Smooth muscle cell (in vitro differentiated cells): Measurements from ENCODE around the gene FLVCR2. TPM values are rescaled to one million over a fixed set of nuclear protein-coding genes. Genes with fewer than 3 reads are reported as not detected.

Experiments used
- DNase-seq: peaks from one replicate; lab custom pipeline; 2025; ENCODE audit not compliant: unreplicated experiment; lab: John Stamatoyannopoulos, UW
- H2AFZ ChIP-seq: fragments of 200-600 bp; sonication (generic); 2 replicates; pipeline ENCODE4 v1.6.0; 2016; ENCODE audit warnings: antibody characterized with exemption, low read depth, mild to moderate bottlenecking
- H3F3A ChIP-seq: fragments of 200-600 bp; sonication (generic); 2 replicates; pipeline ENCODE4 v1.6.0; 2017; ENCODE audit warnings: antibody characterized with exemption, low read depth
- H3K27ac ChIP-seq: fragments of 200-600 bp; sonication (generic); 2 replicates; pipeline ENCODE4 v1.5.1; 2016; ENCODE audit warnings: low read depth, mild to moderate bottlenecking
- H3K27me3 ChIP-seq: fragments of 200-600 bp; sonication (generic); 2 replicates; pipeline ENCODE4 v1.6.1; 2016; ENCODE audit warnings: low read depth, mild to moderate bottlenecking
- H3K36me3 ChIP-seq: fragments of 200-600 bp; sonication (generic); 2 replicates; pipeline ENCODE4 v1.5.1; 2016; ENCODE audit warnings: low read depth
- H3K4me1 ChIP-seq: fragments of 200-600 bp; sonication (generic); 2 replicates; pipeline ENCODE4 v1.5.1; 2016; ENCODE audit warnings: low read depth
- H3K4me2 ChIP-seq: fragments of 200-600 bp; sonication (generic); 2 replicates; pipeline ENCODE4 v1.6.0; 2016; ENCODE audit warnings: mild to moderate bottlenecking
- H3K4me3 ChIP-seq: fragments of 200-600 bp; sonication (generic); 2 replicates; pipeline ENCODE4 v1.5.1; 2016; ENCODE audit warnings: mild to moderate bottlenecking
- H3K79me2 ChIP-seq: fragments of 200-600 bp; sonication (generic); 2 replicates; pipeline ENCODE4 v1.6.0; 2016; ENCODE audit warnings: low read depth, mild to moderate bottlenecking
- H3K9ac ChIP-seq: fragments of 200-600 bp; sonication (generic); 2 replicates; pipeline ENCODE4 v1.6.0; 2016; ENCODE audit warnings: low read depth
- H3K9me3 ChIP-seq: fragments of 200-600 bp; sonication (generic); replicated peaks from 2 replicates; pipeline ENCODE4 v1.5.1; 2016; ENCODE audit warnings: low read depth
- H4K20me1 ChIP-seq: fragments of 200-600 bp; sonication (generic); 2 replicates; pipeline ENCODE4 v1.6.0; 2016; ENCODE audit warnings: low read depth
- CTCF ChIP-seq: fragments of 200-600 bp; sonication (generic); IDR thresholded peaks from 2 replicates; pipeline ENCODE4 v1.5.1; 2017; ENCODE audit warnings: borderline replicate concordance, mild to moderate bottlenecking, antibody characterized with exemption; ENCODE audit not compliant: insufficient read depth, poor library complexity, severe bottlenecking
- WGBS: methylation state at CpG from one replicate; pipeline ENCODE4 v1.1.7; 2016; ENCODE audit warnings: low lambda C conversion rate; 5-methylcytosine and 5-hydroxymethylcytosine counted together
- polyA plus RNA-seq: library from polyadenylated mRNA; unstranded; fragments of >200 nt; fragmentation: Nextera tagmentation; extraction: Ambion mirVana; gene quantifications from 2 replicates; pipeline ENCODE4 v1.2.1, GENCODE V29; 2016
- total RNA-seq: library from RNA; depleted of rRNA; stranded (reverse); fragments of >200 nt; gene quantifications from 2 replicates; pipeline ENCODE4 v1.2.3, GENCODE V29; 2014

The FLVCR2 gene
- total and polyA plus RNA-seq, 2 experiments from 2014 or later = 3.0 to 13.3 TPM

- no peak overlapping the region for H2AFZ ChIP-seq
- H3K4me1 ChIP-seq = no peaks in the 10 kb centered on the region
- WGBS = 84% methylated on average over 3 of the region's 3 CpGs
- no peak overlapping the region for H3K9ac ChIP-seq
- no peak overlapping the region for H3K4me2 ChIP-seq
- no peaks in the 10 kb centered on the region for H4K20me1 ChIP-seq
- H3F3A ChIP-seq = no peaks in the 10 kb centered on the region
- no peak overlapping the region for H3K27ac ChIP-seq
- H3K27me3 ChIP-seq = no peaks in the 10 kb centered on the region
- H3K36me3 ChIP-seq = no peaks in the 10 kb centered on the region
- no peak for DNase-seq
- no peak overlapping the region for H3K4me3 ChIP-seq
- no peaks in the 10 kb centered on the region for H3K9me3 ChIP-seq
- TF ChIP-seq CTCF = no peak
- no peaks in the 10 kb centered on the region for H3K79me2 ChIP-seq
Measured at GRCh38 chr14:75602503-75602902, 24.1 kb downstream of the FLVCR2 start.

GRCh38 chr14:75604979-75605851 is 26.8 kb downstream of the FLVCR2 start:
- no peak for DNase-seq

GRCh38 chr14:75605916-75606315 is 27.5 kb downstream of the FLVCR2 start:
- 86% methylated on average over 10 of the region's 10 CpGs for WGBS

More at GRCh38 chr14:75604979-75605851, 26.8 kb downstream of the FLVCR2 start:
- Histone ChIP-seq H3K79me2 (no peaks in the 10 kb centered on the region), H3K27ac (no peak overlapping the region), H3K9me3 (no peaks in the 10 kb centered on the region), H3K4me1 (peaks cover 3% of the 10 kb centered on the region), H3K4me2 (no peak overlapping the region), H3K36me3 (no peaks in the 10 kb centered on the region), H3F3A (no peaks in the 10 kb centered on the region), H3K27me3 (no peaks in the 10 kb centered on the region), H4K20me1 (no peaks in the 10 kb centered on the region), H2AFZ (no peak overlapping the region), H3K4me3 (no peak overlapping the region), H3K9ac (no peak overlapping the region)
- no peak for TF ChIP-seq CTCF
- WGBS = 79% methylated on average over 11 of the region's 11 CpGs

More at GRCh38 chr14:75605916-75606315, 27.5 kb downstream of the FLVCR2 start:
- Histone ChIP-seq H3K27ac (no peak overlapping the region), H3K9me3 (no peaks in the 10 kb centered on the region), H3K36me3 (no peaks in the 10 kb centered on the region), H3K27me3 (no peaks in the 10 kb centered on the region), H3F3A (peaks cover 5% of the 10 kb centered on the region), H4K20me1 (no peaks in the 10 kb centered on the region), H3K79me2 (no peaks in the 10 kb centered on the region), H3K4me1 (peaks cover 3% of the 10 kb centered on the region), H3K4me2 (no peak overlapping the region), H2AFZ (no peak overlapping the region), H3K4me3 (no peak overlapping the region), H3K9ac (no peak overlapping the region)
- TF ChIP-seq CTCF = no peak
- no peak for DNase-seq
